Endothelial cell of umbilical vein (primary cell): Measurements from ENCODE around the gene RHOC. TPM values are rescaled to one million over a fixed set of nuclear protein-coding genes. Genes with fewer than 3 reads are reported as not detected.

Source experiments
- BruUV-seq: library from RNA; stranded (reverse); fragments of 400-500 nt; replicated peaks from 2 replicates; lab custom pipeline; 2021; lab: Mats Ljungman, UMichigan
- CTCF ChIA-PET: fragments of 300-600, 350-600 bp; sonication (Branson Sonifier 250); formaldehyde crosslinking; loops from one replicate; lab custom pipeline; 2021; ENCODE audit warnings: antibody characterized with exemption, inconsistent platforms; lab: Charles Lee
- POLR2A ChIA-PET: fragments of 300-600, 350-600 bp; sonication (Branson Sonifier 250); formaldehyde crosslinking; loops from one replicate; lab custom pipeline; 2021; ENCODE audit warnings: antibody characterized with exemption, inconsistent platforms; lab: Charles Lee
- DNase-seq: peaks from one replicate; pipeline ENCODE4 v3.0.0-alpha.2; 2011; ENCODE audit warnings: low read depth, low spot score
- FAIRE-seq: peaks from 2 replicates; lab custom pipeline; 2011; peaks lifted over from hg19 to GRCh38; lab: Jason Lieb, UNC
- H2AFZ ChIP-seq: 2 replicates; pipeline ENCODE4 v1.6.0; 2012; ENCODE audit warnings: low read depth, low read length, control low read depth, inconsistent platforms
- H3K27ac ChIP-seq: 2 replicates; pipeline ENCODE4 v1.5.1; 2011; ENCODE audit warnings: low read depth, mild to moderate bottlenecking, control low read depth, low read length, moderate library complexity; ENCODE audit not compliant: insufficient read depth
- H3K27me3 ChIP-seq, 2 experiments: 2 replicates each; pipeline versions ENCODE4 v1.6.0 to v1.6.1; 2011; ENCODE audit warnings: low read length in 2 of 2, mixed read lengths in 1 of 2; ENCODE audit not compliant: control insufficient read depth in 2 of 2, insufficient read depth in 2 of 2
- H3K36me3 ChIP-seq, 2 experiments: 2 replicates in 1 of 2; 3 replicates in 1 of 2; pipeline ENCODE4 v1.5.1; 2011; ENCODE audit warnings: low read length in 2 of 2, mild to moderate bottlenecking in 1 of 2, moderate library complexity in 1 of 2; ENCODE audit not compliant: control insufficient read depth in 2 of 2, insufficient read depth in 2 of 2; ENCODE audit errors: extremely low read depth in 1 of 2
- H3K4me1 ChIP-seq: 3 replicates; pipeline ENCODE4 v1.5.1; 2011; ENCODE audit warnings: mild to moderate bottlenecking, low read length; ENCODE audit not compliant: control insufficient read depth, insufficient read depth; ENCODE audit errors: extremely low read depth
- H3K4me2 ChIP-seq: 2 replicates; pipeline ENCODE4 v1.6.1; 2011; ENCODE audit warnings: low read length, control low read depth, mixed read lengths; ENCODE audit not compliant: insufficient read depth
- H3K4me3 ChIP-seq, 3 experiments: fragments of 200-600 bp in 1 of 3; sonication (generic), shearing (Covaris generic) in 1 of 3; replicated peaks in 1 of 3; 2 replicates each; pipeline ENCODE4 v1.5.1; 2011 to 2016; ENCODE audit warnings: control low read depth in 3 of 3, low read length in 3 of 3, mild to moderate bottlenecking in 2 of 3, inconsistent platforms in 1 of 3, low read depth in 1 of 3, moderate library complexity in 1 of 3; ENCODE audit not compliant: insufficient read depth in 1 of 3
- H3K79me2 ChIP-seq: 2 replicates; pipeline ENCODE4 v1.6.0; 2012; ENCODE audit warnings: low read length, inconsistent platforms; ENCODE audit not compliant: control insufficient read depth, insufficient read depth
- H3K9ac ChIP-seq: replicated peaks from 2 replicates; pipeline ENCODE3; 2011; ENCODE audit warnings: low read length, control low read depth; ENCODE audit not compliant: insufficient read depth; ENCODE audit errors: extremely low read depth
- H3K9me1 ChIP-seq: replicated peaks from 3 replicates; pipeline ENCODE4 v1.6.0; 2011; ENCODE audit warnings: mild to moderate bottlenecking, low read length; ENCODE audit not compliant: control insufficient read depth, insufficient read depth; ENCODE audit errors: extremely low read depth
- H3K9me3 ChIP-seq: replicated peaks from 2 replicates; pipeline ENCODE4 v1.5.1; 2012; ENCODE audit warnings: low read length, inconsistent platforms; ENCODE audit not compliant: control insufficient read depth, insufficient read depth
- H4K20me1 ChIP-seq: replicated peaks from 2 replicates; pipeline ENCODE3; 2011; ENCODE audit warnings: mild to moderate bottlenecking, low read length; ENCODE audit not compliant: control insufficient read depth, insufficient read depth; ENCODE audit errors: extremely low read depth
- EZH2 ChIP-seq: IDR thresholded peaks from 2 replicates; pipeline ENCODE4 v1.6.1; 2012; ENCODE audit warnings: borderline replicate concordance, low read depth, mild to moderate bottlenecking, moderate library complexity, low read length, inconsistent platforms; ENCODE audit not compliant: severe bottlenecking
- FOS ChIP-seq: IDR thresholded peaks from 2 replicates; pipeline ENCODE4 v1.6.1; 2011; ENCODE audit warnings: mild to moderate bottlenecking, low read length, moderate library complexity, borderline replicate concordance; ENCODE audit not compliant: insufficient read depth
- GATA2 ChIP-seq: IDR thresholded peaks from 2 replicates; pipeline ENCODE4 v1.7.0; 2011; ENCODE audit warnings: low read depth, mild to moderate bottlenecking, moderate library complexity, mixed read lengths, low read length; ENCODE audit not compliant: insufficient read length, insufficient read depth
- JUN ChIP-seq: IDR thresholded peaks from 2 replicates; pipeline ENCODE4 v1.6.1; 2011; ENCODE audit warnings: borderline replicate concordance, low read depth; ENCODE audit not compliant: insufficient read length, insufficient read depth
- MYC ChIP-seq: IDR thresholded peaks from one replicate; pipeline ENCODE4 v1.6.1; 2011; ENCODE audit warnings: mild to moderate bottlenecking, low read depth, low read length
- POLR2A ChIP-seq: IDR thresholded peaks from 2 replicates; pipeline ENCODE4 v1.6.1; 2012; ENCODE audit warnings: low read depth, mild to moderate bottlenecking, control low read depth, low read length
- POLR2AphosphoS5 ChIP-seq: IDR thresholded peaks from 2 replicates; pipeline ENCODE4 v1.6.1; 2012; ENCODE audit warnings: low read depth, mild to moderate bottlenecking, control low read depth, low read length, moderate library complexity; ENCODE audit not compliant: insufficient read depth
- dilution Hi-C: fragments of 300-500 bp; cut with MboI; formaldehyde crosslinking; loops from one replicate; pipeline ENCODE4 v1.15.0; 2019; ENCODE audit warnings: low sequenced_read_pairs; ENCODE audit not compliant: extremely low pct_ligation_motif_present
- intact Hi-C: fragments of 100-400 bp; cut with micrococcal nuclease; formaldehyde crosslinking; loops from one replicate; pipeline ENCODE4 v1.10.0; 2022
- polyA plus RNA-seq, 4 experiments: library from polyadenylated mRNA; depleted of rRNA in 3 of 4; stranded (reverse) in 3 of 4; unstranded in 1 of 4; fragments of >200 nt; gene quantifications; 2 replicates each; pipeline versions ENCODE4 v1.2.1 to v1.2.3, GENCODE V29; 2011 to 2012; ENCODE audit warnings: missing spikeins in 1 of 4
- total RNA-seq: library from RNA; stranded (reverse); gene quantifications from 2 replicates; pipeline ENCODE4 v1.2.3, GENCODE V29; 2021
- TF ChIP-seq, protein P1 (sequence below), 2 donors: IDR thresholded peaks; 1 replicate in 1 of 2; 2 replicates in 1 of 2; pipeline ENCODE4 v1.5.1; 2011; ENCODE audit warnings: low read length in 2 of 2, mild to moderate bottlenecking in 2 of 2, moderate library complexity in 2 of 2, control low read depth in 1 of 2, inconsistent platforms in 1 of 2, low read depth in 1 of 2; ENCODE audit not compliant: insufficient read depth in 1 of 2; ENCODE audit errors: extremely low read depth in 1 of 2
- TF ChIP-seq, protein P2 (sequence below): IDR thresholded peaks from 2 replicates; pipeline ENCODE4 v1.6.1; 2011; ENCODE audit not compliant: insufficient read depth, insufficient read length

Gene RHOC
- total and polyA plus RNA-seq, 2 donors (not counting 3 experiments of a cell fraction or from before 2014, with no cell fraction given) = 699 to 1,244 TPM

DNA sequence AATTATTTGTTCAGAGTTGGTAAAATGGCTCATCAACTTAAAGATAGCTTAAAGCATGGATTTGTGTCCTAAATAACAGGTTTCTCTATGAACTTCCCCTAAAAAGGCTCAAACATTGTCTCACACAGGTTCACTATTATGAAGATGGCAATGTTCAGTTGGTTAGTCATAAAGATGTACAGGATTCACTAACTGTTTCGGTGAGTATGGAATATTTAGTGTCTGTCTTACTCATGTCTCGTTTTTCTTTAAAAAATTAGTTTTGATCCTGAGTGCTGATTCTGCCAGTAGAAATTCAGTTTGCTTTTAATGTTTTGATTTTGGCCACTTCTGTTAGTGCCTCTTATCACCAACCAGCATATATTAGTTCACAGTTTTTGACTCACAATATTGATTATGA, 40.0 kb downstream of the RHOC start:
- POLR2A ChIA-PET = no interaction called here
- H3K79me2 ChIP-seq = no peaks in the 10 kb centered on the region

More for the DNA sequence above, 40.0 kb downstream of the RHOC start:
- Histone ChIP-seq H3K4me3 (no peak overlapping the region), H3K4me1 (no peaks in the 10 kb centered on the region), H2AFZ (no peak overlapping the region), H3K9ac (no peak overlapping the region), H3K9me1 (no peaks in the 10 kb centered on the region), H3K27ac (no peak overlapping the region), H3K36me3 (peaks cover 12 to 30% of the 10 kb centered on the region in 2 experiments), H4K20me1 (no peaks in the 10 kb centered on the region), H3K27me3 (no peaks in the 10 kb centered on the region), H3K4me2 (no peak overlapping the region), H3K9me3 (no peaks in the 10 kb centered on the region)
- FAIRE-seq = no peak
- CTCF ChIA-PET = interaction anchor here (0.5 kb wide), 1 partner anchor 68 kb away, joined by 3 read pairs; no protein-coding TSS in a partner anchor
- no TSS peak for BruUV-seq
- intact Hi-C loops = no loop called here
- dilution Hi-C loops = no loop called here
- no peak for TF ChIP-seq FOS
- no peak for TF ChIP-seq MYC
- no peak for TF ChIP-seq GATA2
- TF ChIP-seq, protein P1, sequence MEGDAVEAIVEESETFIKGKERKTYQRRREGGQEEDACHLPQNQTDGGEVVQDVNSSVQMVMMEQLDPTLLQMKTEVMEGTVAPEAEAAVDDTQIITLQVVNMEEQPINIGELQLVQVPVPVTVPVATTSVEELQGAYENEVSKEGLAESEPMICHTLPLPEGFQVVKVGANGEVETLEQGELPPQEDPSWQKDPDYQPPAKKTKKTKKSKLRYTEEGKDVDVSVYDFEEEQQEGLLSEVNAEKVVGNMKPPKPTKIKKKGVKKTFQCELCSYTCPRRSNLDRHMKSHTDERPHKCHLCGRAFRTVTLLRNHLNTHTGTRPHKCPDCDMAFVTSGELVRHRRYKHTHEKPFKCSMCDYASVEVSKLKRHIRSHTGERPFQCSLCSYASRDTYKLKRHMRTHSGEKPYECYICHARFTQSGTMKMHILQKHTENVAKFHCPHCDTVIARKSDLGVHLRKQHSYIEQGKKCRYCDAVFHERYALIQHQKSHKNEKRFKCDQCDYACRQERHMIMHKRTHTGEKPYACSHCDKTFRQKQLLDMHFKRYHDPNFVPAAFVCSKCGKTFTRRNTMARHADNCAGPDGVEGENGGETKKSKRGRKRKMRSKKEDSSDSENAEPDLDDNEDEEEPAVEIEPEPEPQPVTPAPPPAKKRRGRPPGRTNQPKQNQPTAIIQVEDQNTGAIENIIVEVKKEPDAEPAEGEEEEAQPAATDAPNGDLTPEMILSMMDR (IDR thresholded peaks at IDR 0.05; ENCODE audit: extremely low read depth in 1 of 2, insufficient read depth in 1 of 2, low read depth in 1 of 2, low read length in 2 of 2) = no peak
- TF ChIP-seq EZH2 = no peak
- TF ChIP-seq JUN = no peak
- TF ChIP-seq POLR2AphosphoS5 = no peak
- no peak for TF ChIP-seq POLR2A
- TF ChIP-seq, protein P2, sequence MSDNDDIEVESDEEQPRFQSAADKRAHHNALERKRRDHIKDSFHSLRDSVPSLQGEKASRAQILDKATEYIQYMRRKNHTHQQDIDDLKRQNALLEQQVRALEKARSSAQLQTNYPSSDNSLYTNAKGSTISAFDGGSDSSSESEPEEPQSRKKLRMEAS = no peak
- no peak for DNase-seq
